Central memory CD8-positive, alpha-beta T cell (primary cell): ENCODE results near the gene TET1.
"Not testable (repeated sequence)": the region's sequence is repeated elsewhere in the genome, so short reads cannot be mapped to it uniquely, and the experiment has no call there.

Experiments
- ATAC-seq: fragments of 150-1000 bp; cut with Tn5 transposase; replicated peaks from 2 replicates; pipeline ENCODE4 v1.10.0; 2022; ENCODE audit warnings: mild to moderate bottlenecking, moderate FRiP score, moderate number of reproducible peaks; ENCODE audit not compliant: poor library complexity, severe bottlenecking; ENCODE audit errors: extremely low read depth
- DNase-seq, 2 donors: peaks; one replicate each; pipeline ENCODE4 v3.0.0; 2021; ENCODE audit warnings: low spot score in 2 of 2
- H3K27ac Mint-ChIP-seq: one replicate; pipeline ENCODE4 v1.8.0; 2022; ENCODE audit warnings: low read depth, mild to moderate bottlenecking, moderate library complexity, mixed read lengths
- H3K27me3 Mint-ChIP-seq: one replicate; pipeline ENCODE4 v1.8.0; 2022; ENCODE audit warnings: mixed read lengths
- H3K36me3 Mint-ChIP-seq: one replicate; pipeline ENCODE4 v1.8.0; 2022; ENCODE audit warnings: mild to moderate bottlenecking, moderate library complexity, mixed read lengths; ENCODE audit not compliant: insufficient read depth
- H3K4me1 Mint-ChIP-seq: one replicate; pipeline ENCODE4 v1.8.0; 2022; ENCODE audit warnings: mixed read lengths
- H3K4me3 Mint-ChIP-seq: one replicate; pipeline ENCODE4 v1.8.0; 2022; ENCODE audit warnings: mild to moderate bottlenecking, moderate library complexity, mixed read lengths
- H3K9me3 Mint-ChIP-seq: one replicate; pipeline ENCODE4 v1.8.0; 2022; ENCODE audit warnings: mixed read lengths

TET1 gene

DNA sequence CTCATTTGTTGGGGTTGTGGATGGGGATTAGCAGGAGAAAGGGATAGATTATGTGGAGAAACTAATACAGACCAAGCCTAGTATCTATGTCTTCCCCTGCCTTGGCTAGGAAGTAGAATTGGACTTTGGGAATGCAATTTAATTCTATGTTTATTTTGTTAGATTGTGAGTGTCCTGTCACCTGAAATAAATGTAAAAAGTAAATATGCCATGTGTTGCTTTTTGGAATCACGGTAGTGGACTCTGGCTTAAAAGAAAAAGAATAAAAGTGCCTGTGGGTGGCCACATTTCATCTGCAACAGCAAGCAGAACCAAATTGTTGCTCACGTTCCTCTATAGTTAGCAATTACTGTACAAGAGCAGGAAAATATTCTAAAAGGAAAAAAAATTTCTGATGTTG, 42.3 kb downstream of the TET1 start:
- Mint-ChIP-seq H3K36me3 (peaks cover 2% of the 10 kb centered on the region), H3K9me3 (no peaks in the 10 kb centered on the region), H3K4me1 (peaks cover 33% of the 10 kb centered on the region), H3K4me3 (peak overlapping the region; percentile 86), H3K27me3 (no peaks in the 10 kb centered on the region), H3K27ac (no peak overlapping the region)
- no peak for ATAC-seq
- no peak for DNase-seq

DNA sequence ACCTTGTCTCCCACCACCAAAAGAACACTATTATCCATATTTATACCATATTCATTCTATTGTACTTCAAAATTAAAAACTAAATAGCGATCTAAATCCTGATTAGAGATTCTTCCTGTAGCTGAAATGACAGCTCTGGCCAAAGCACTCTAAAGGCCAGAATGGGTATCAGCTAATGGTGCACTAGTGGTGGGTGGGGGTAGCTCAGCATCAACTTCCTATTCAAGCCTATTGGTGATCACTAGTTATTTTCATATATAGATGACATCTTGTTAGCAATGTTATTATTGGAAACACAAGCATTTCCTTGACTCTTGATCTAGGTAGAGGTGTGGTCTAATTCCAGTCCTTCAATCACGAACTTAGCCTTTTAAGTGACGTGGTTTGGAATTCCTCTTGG, 43.6 kb downstream of the TET1 start:
- no peak for DNase-seq
- Mint-ChIP-seq H3K4me1 (peaks cover 33% of the 10 kb centered on the region), H3K27me3 (no peaks in the 10 kb centered on the region), H3K36me3 (peaks cover 2% of the 10 kb centered on the region), H3K9me3 (no peaks in the 10 kb centered on the region), H3K4me3 (no peak overlapping the region), H3K27ac (no peak overlapping the region)
- no peak for ATAC-seq

DNA sequence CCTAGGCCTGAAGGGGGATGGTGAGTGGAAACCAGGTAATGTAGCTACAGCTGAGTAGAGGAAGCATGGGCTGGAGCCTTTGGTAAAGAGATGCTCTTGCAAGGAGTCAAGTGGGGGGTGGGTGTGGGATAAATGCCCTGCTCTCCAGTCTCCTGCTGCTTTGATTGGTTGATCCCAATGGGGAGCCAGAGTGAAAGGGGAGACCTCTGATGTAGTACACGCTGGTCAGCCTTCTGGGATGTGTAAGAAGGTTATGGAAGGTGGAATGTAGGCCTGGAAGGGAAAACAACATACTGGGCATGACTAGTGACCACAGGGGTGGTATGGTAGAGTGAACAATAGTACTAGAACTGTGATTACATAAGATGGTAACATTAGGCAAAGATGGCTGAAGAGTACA, 44.3 kb downstream of the TET1 start:
- Mint-ChIP-seq H3K9me3 (no peaks in the 10 kb centered on the region), H3K36me3 (peaks cover 2% of the 10 kb centered on the region), H3K4me1 (peaks cover 33% of the 10 kb centered on the region), H3K27me3 (no peaks in the 10 kb centered on the region), H3K4me3 (no peak overlapping the region), H3K27ac (no peak overlapping the region)
- no peak for ATAC-seq
- no peak for DNase-seq

DNA sequence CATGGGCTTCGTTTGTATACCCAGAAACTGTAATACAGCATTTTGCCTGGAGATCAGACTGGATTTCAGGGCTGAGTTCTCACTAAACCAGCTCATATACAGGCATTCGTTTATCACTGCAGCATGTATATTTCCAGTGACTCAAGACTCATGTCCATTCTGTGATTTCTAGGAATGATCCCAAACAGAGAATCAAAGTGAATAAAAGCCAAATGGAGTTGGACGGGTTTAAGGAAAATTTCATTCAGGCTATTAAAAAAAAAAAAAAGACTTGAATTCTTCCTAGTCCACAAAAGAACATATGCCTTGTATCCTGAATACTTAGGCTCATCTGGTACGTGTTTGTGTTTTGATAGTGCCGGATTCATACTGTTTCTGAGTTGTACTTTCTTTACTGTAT, 46.8 kb downstream of the TET1 start:
- Mint-ChIP-seq H3K27ac (no peak overlapping the region), H3K9me3 (no peaks in the 10 kb centered on the region), H3K4me3 (no peak overlapping the region), H3K4me1 (peaks cover 18% of the 10 kb centered on the region), H3K36me3 (no peaks in the 10 kb centered on the region), H3K27me3 (no peaks in the 10 kb centered on the region)
- DNase-seq (no peak), ATAC-seq (no peak)

DNA sequence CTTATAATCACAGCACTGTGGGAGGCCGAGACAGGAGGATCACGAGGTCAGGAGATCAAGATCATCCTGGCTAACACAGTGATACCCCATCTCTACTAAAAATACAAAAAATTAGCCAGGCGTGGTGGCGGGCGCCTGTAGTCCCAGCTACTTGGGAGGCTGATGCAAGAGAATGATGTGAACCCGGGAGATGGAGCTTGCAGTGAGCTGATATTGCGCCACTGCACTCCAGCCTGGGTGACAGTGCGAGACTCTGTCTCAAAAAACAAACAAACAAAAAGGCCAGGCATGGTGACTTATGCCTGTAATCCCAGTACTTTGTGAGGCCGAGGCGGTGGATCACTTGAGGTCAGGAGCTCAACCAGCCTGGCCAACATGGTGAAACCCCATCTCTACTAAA, 49.9 kb downstream of the TET1 start:
- not testable (repeated sequence) for H3K27ac Mint-ChIP-seq, H3K4me3 Mint-ChIP-seq, DNase-seq, H3K9me3 Mint-ChIP-seq, H3K4me1 Mint-ChIP-seq, H3K27me3 Mint-ChIP-seq, ATAC-seq, H3K36me3 Mint-ChIP-seq

DNA sequence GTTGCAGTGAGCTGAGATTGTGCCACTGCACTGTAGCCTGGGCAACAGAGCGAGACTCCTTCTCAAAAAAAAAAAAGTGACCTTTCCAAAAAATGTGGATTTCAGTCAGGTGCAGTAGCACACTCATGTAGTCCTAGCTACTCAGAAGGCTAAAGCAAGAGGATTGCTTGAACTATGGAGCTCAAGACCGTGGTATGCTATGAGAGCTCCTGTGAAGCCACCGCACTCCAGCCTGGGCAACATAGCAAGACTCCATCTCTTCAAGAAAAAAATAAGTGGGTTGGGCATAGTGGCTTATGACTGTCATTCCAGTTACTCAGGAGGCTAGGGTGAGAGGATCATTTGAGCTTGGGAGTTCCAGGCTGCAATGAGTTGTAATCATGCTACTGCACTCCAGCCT, 51.1 kb downstream of the TET1 start:
- no peaks in the 10 kb centered on the region for H3K4me1 Mint-ChIP-seq

DNA sequence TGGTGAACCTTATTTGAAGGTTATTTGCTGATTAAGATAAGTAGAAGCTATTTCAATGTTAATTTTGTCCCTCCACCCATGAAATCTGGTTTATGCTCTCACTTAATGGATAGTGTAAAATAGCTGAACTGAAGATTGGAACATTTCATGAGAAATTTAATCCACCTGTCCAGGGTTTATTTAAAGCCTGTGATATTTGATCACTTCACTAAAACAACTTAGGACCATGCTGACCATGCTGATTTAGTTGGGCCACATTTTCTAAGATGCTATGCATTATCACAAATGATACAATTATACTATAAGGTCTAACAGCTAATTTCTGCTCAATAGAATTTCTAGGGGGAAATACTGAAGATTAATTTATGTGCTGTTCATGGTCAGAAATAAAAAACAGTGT, 53.8 kb downstream of the TET1 start:
- H3K4me3 Mint-ChIP-seq, H3K27ac Mint-ChIP-seq, DNase-seq, H3K27me3 Mint-ChIP-seq, H3K9me3 Mint-ChIP-seq, H3K4me1 Mint-ChIP-seq, H3K36me3 Mint-ChIP-seq, ATAC-seq: not testable (repeated sequence)

More for the DNA sequence above, 51.1 kb downstream of the TET1 start:
- Mint-ChIP-seq H3K4me3 (no peak overlapping the region), H3K9me3 (no peaks in the 10 kb centered on the region), H3K27me3 (no peaks in the 10 kb centered on the region), H3K36me3 (peaks cover 2% of the 10 kb centered on the region), H3K27ac (no peak overlapping the region)
- no peak for DNase-seq
- ATAC-seq: no peak

DNA sequence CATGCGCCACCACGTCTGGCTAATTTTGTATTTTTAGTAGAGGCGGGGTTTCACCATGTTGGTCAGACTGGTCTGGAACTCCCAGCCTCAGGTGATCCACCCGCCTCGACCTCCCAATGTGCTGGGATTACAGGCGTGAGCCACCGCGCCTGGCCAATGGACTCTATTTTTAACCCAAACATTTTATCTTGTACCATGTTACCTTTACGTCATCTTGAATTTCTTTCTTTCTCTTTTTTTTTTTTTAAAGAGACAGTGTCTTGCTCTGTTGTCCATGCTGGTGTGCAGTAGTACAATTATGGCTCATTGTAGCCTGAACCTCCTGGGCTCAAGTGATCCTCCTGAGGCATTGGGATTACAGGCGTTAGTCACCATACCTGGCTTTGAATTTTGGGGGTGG, 57.6 kb downstream of the TET1 start:
- ATAC-seq, H3K4me3 Mint-ChIP-seq, H3K36me3 Mint-ChIP-seq, H3K4me1 Mint-ChIP-seq, H3K27me3 Mint-ChIP-seq, H3K9me3 Mint-ChIP-seq, DNase-seq, H3K27ac Mint-ChIP-seq: not testable (repeated sequence)

DNA sequence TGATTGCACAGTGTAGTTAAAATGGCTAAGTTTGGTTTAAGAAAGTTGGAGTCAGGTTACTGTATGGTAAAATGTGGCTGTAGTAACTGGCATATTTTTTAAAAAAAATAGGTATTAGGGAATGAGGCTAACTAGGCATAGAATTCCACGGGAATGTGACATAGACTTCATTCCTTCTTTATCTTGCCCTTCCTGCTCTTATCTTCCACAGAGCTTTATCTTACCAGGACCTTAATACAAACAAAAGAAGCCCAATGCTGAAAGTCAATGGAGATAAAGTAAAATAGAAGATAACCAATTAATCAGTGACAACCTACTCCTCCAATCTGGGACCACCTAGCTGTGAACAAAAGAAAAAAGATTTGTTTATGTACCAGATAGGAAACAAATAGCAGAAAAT, 58.1 kb downstream of the TET1 start:
- Mint-ChIP-seq H3K4me1 (peaks cover 5% of the 10 kb centered on the region), H3K27me3 (no peaks in the 10 kb centered on the region), H3K27ac (no peak overlapping the region), H3K36me3 (peaks cover 5% of the 10 kb centered on the region), H3K4me3 (no peak overlapping the region), H3K9me3 (no peaks in the 10 kb centered on the region)
- no peak for DNase-seq
- no peak for ATAC-seq

DNA sequence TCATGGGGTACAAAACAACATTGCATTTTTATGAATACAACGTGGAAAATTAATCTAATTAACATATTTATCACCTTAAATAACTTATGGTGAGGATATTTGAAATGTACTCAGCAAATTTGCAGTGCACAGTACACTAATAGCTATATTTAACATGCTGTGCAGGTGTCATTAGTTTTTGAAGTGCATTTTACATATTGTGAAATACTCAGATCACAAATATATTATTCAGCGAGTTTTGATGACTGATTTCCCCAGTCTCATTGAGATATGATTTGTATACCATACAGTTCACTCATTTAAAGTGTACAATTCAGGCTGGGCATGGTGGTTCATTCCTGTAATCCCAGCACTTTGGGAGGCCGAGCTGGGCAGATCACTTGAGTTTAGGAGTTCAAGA, 59.5 kb downstream of the TET1 start:
- ATAC-seq: no peak
- no peaks in the 10 kb centered on the region for H3K27me3 Mint-ChIP-seq
- H3K36me3 Mint-ChIP-seq: peaks cover 3% of the 10 kb centered on the region
- peaks cover 5% of the 10 kb centered on the region for H3K4me1 Mint-ChIP-seq
- no peaks in the 10 kb centered on the region for H3K9me3 Mint-ChIP-seq
- H3K4me3 Mint-ChIP-seq: no peak overlapping the region
- no peak for DNase-seq
- H3K27ac Mint-ChIP-seq: no peak overlapping the region

DNA sequence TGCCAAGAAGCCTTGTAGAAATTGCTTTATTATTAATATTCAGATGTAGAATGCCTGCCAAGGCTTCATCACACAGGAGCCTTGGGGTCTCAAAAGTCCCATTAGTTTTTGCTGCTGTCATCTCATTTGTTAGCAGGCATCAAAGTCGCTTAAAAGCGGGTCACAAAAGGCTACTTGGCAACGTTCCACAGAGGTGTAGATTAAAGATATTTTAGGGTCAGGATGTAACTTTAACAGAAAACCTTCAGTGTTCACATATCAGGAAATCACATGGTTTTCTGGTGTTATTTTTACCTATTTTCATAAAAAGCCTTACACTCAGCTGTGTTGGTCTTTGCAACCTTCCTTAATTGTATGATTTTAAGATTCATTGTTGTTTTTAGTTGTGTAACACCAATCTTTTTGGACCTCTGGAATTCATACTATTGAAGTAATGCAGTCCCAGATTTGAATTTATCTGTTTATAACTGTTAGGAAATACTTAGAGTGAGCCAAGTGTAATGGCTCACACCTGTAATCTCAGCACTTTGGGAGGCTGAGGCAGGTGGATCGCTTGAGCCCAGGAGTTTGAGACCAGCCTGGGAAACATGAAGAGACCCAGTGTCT, 65.3 kb downstream of the TET1 start:
- Mint-ChIP-seq H3K4me1 (peaks cover 27% of the 10 kb centered on the region), H3K36me3 (peaks cover 2% of the 10 kb centered on the region), H3K9me3 (no peaks in the 10 kb centered on the region), H3K4me3 (no peak overlapping the region), H3K27ac (peak overlapping the region; percentile 71), H3K27me3 (no peaks in the 10 kb centered on the region)
- DNase-seq: no peak
- ATAC-seq: no peak

DNA sequence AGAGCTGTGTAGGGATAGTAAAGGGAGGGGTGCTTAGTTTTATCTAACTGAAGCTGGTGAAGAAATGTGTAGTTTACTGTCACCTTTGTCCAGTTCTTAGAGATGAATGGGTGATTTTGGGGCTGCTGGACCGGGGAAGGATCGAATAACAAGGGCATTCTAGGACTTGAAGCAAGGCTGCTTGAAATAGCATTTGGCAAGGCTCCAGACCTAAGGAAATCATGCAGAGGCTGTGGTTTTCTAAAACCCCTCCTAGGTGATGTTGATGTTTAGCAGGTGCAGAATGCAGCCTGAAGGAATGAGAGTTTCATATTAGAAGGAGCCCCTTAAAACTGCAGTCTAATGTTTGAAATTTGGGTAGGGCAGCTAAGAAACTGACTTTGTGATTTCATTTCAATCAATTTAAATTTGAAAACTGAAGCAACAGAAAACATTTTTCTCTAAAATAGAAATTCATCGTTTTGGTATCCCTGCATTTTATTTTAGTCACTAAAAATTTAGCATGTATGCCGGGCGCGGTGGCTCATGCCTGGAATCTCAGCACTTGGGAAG, 68.5 kb downstream of the TET1 start:
- Mint-ChIP-seq H3K27ac (no peak overlapping the region), H3K27me3 (no peaks in the 10 kb centered on the region), H3K9me3 (no peaks in the 10 kb centered on the region), H3K4me3 (peak overlapping the region; percentile 33), H3K4me1 (peaks cover 26% of the 10 kb centered on the region), H3K36me3 (peaks cover 2% of the 10 kb centered on the region)
- DNase-seq: no peak
- no peak for ATAC-seq

DNA sequence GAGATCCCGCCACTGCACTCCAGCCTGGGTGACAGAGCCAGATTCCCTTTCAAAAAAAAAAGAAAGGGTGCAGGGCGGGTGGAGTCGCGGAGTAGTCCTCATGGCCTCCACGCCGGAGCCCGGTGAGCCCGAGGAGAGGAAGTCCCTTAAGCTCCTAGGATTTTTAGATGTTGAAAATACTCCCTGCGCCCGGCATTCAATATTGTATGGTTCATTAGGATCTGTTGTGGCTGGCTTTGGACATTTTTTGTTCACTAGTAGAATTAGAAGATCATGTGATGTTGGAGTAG, 72.1 kb downstream of the TET1 start:
- H3K4me3 Mint-ChIP-seq, H3K27ac Mint-ChIP-seq, ATAC-seq, H3K9me3 Mint-ChIP-seq, H3K27me3 Mint-ChIP-seq, DNase-seq, H3K36me3 Mint-ChIP-seq: not testable (repeated sequence)
- peaks cover 16% of the 10 kb centered on the region for H3K4me1 Mint-ChIP-seq

DNA sequence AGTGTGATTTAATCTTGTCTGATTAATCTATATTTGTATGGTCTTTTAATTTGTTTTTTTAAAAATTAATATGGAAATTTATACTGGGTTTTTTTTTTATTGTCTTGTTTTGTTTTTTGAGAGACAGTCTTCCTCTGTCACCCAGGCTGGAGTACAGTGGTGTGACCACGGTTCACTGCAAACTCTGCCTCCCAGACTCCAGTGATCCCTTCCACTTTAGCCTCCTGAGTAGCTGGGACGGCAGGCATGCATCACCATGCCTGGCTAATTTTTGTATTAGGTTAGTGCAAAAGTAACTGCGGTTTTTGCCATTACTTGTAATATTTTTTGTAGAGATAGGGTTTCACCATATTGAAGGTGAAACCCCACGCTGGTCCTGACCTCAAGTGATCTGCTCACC, 73.1 kb downstream of the TET1 start:
- H3K27ac Mint-ChIP-seq: no peak overlapping the region
- peaks cover 2% of the 10 kb centered on the region for H3K36me3 Mint-ChIP-seq
- no peak overlapping the region for H3K4me3 Mint-ChIP-seq
- no peaks in the 10 kb centered on the region for H3K9me3 Mint-ChIP-seq
- peaks cover 12% of the 10 kb centered on the region for H3K4me1 Mint-ChIP-seq
- H3K27me3 Mint-ChIP-seq: no peaks in the 10 kb centered on the region
- ATAC-seq (no peak), DNase-seq (no peak)
